Calu3 (cell line): ENCODE results near the gene GAPT. TPM values are rescaled to one million over a fixed set of nuclear protein-coding genes. Genes with fewer than 3 reads are reported as not detected.
A peak's percentile ranks its signal among the peaks of the same experiment; 100 is the strongest.

Experiments used
- BruUV-seq: library from RNA; stranded (reverse); fragments of 400-500 nt; replicated peaks from 2 replicates; lab custom pipeline; 2021; lab: Mats Ljungman, UMichigan
- CTCF ChIA-PET: fragments of 300-600 bp; sonication (Branson Sonifier 250); formaldehyde crosslinking; loops from one replicate; lab custom pipeline; 2022; ENCODE audit warnings: antibody characterized with exemption; lab: Charles Lee
- DNase-seq: peaks from one replicate; pipeline ENCODE4 v3.0.0; 2022
- H3K27ac Mint-ChIP-seq: one replicate; pipeline ENCODE4 v1.8.0; 2022; ENCODE audit warnings: mixed read lengths; ENCODE audit not compliant: unreplicated experiment
- H3K27me3 Mint-ChIP-seq: one replicate; pipeline ENCODE4 v1.8.0; 2022; ENCODE audit warnings: mixed read lengths; ENCODE audit not compliant: unreplicated experiment
- H3K36me3 Mint-ChIP-seq: one replicate; pipeline ENCODE4 v1.8.0; 2022; ENCODE audit warnings: mild to moderate bottlenecking, moderate library complexity, mixed read lengths; ENCODE audit not compliant: insufficient read depth, unreplicated experiment
- H3K4me1 Mint-ChIP-seq: one replicate; pipeline ENCODE4 v1.8.0; 2022; ENCODE audit warnings: mild to moderate bottlenecking, low read depth, mixed read lengths; ENCODE audit not compliant: unreplicated experiment
- H3K4me3 Mint-ChIP-seq: one replicate; pipeline ENCODE4 v1.8.0; 2022; ENCODE audit warnings: mild to moderate bottlenecking, low read depth, moderate library complexity, mixed read lengths; ENCODE audit not compliant: unreplicated experiment
- H3K9me3 Mint-ChIP-seq: one replicate; pipeline ENCODE4 v1.8.0; 2022; ENCODE audit warnings: low read depth, mixed read lengths; ENCODE audit not compliant: unreplicated experiment
- intact Hi-C: fragments of 100-400 bp; cut with micrococcal nuclease; formaldehyde crosslinking; loops from one replicate; pipeline ENCODE4 v1.10.0; 2022; ENCODE audit not compliant: unreplicated experiment
- total RNA-seq: library from RNA; stranded (reverse); gene quantifications from 2 replicates; pipeline ENCODE4 v1.2.3, GENCODE V29; 2022
- TF ChIP-seq, protein P1 (sequence below): fragments of 200-600 bp; IDR thresholded peaks from one replicate; pipeline ENCODE4 v1.8.0; 2022; ENCODE audit warnings: antibody characterized with exemption; ENCODE audit not compliant: unreplicated experiment

Gene GAPT
- total RNA-seq, 1 experiment from 2014 or later: not detected

DNA sequence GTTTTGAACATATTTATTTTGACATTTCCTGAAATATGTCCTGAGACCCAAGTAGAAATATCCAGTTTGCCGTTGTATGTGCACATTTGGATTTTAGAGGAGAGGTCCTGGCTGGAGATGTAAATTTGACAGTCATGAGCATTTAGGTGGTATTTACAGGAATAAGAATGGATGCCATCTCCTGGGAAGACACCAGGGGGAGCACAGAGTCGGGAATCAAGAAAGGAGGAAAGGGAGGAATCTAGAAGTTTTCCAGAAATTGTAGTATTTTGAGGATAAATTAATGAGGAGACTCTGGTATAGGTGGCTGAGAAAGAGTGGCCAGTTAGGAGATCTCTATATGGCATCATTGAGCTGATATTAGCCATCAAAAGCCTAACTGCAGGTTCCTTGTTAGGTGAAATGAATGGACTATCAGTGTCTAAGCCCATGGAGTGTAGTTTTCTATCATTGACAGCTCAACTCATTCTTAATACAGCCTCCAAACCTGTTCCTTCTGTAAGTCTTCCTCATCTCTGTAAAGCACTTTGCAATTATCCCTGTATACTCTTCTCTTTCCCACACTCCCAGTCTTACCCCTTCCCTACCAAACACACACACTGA lies 7.2 kb downstream of the GAPT start:
- Mint-ChIP-seq H3K4me3 (no peak overlapping the region), H3K36me3 (no peaks in the 10 kb centered on the region), H3K27ac (no peak overlapping the region), H3K9me3 (no peaks in the 10 kb centered on the region), H3K4me1 (no peaks in the 10 kb centered on the region), H3K27me3 (peaks cover 83% of the 10 kb centered on the region)
- TF ChIP-seq, protein P1, sequence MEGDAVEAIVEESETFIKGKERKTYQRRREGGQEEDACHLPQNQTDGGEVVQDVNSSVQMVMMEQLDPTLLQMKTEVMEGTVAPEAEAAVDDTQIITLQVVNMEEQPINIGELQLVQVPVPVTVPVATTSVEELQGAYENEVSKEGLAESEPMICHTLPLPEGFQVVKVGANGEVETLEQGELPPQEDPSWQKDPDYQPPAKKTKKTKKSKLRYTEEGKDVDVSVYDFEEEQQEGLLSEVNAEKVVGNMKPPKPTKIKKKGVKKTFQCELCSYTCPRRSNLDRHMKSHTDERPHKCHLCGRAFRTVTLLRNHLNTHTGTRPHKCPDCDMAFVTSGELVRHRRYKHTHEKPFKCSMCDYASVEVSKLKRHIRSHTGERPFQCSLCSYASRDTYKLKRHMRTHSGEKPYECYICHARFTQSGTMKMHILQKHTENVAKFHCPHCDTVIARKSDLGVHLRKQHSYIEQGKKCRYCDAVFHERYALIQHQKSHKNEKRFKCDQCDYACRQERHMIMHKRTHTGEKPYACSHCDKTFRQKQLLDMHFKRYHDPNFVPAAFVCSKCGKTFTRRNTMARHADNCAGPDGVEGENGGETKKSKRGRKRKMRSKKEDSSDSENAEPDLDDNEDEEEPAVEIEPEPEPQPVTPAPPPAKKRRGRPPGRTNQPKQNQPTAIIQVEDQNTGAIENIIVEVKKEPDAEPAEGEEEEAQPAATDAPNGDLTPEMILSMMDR: peak; percentile 50
- CTCF ChIA-PET: no interaction called here
- intact Hi-C loops: loop anchor here (1.0 kb wide), 1 partner anchor 352 kb away; no protein-coding TSS in a partner anchor
- BruUV-seq: no TSS peak
- peak; percentile 59 for DNase-seq

DNA sequence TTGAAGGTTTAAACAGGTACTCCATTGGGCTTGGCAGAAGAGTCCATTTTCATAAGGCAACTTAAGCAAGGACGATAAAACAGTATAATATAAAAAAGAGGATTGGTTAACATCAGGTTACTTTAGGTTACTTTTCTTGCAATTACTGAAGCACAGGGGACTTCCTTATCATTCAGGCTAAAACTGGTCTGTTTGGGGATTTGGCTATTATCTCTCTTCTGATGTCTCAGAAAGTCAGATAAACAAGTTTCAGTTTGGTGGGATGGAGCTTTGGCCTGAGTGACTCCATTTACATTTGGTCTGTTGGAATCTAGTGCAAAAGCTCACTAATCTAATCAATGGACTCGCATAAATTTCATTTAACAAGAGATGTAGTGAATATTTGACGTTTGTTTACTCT lies 8.0 kb downstream of the GAPT start:
- no peak overlapping the region for H3K27ac Mint-ChIP-seq
- H3K36me3 Mint-ChIP-seq: no peaks in the 10 kb centered on the region
- CTCF ChIA-PET: no interaction called here
- BruUV-seq: no TSS peak
- H3K9me3 Mint-ChIP-seq: no peaks in the 10 kb centered on the region
- DNase-seq: no peak
- peaks cover 90% of the 10 kb centered on the region for H3K27me3 Mint-ChIP-seq
- TF ChIP-seq, protein P1: no peak
- no peak overlapping the region for H3K4me3 Mint-ChIP-seq
- intact Hi-C loops: no loop called here
- H3K4me1 Mint-ChIP-seq: no peaks in the 10 kb centered on the region

DNA sequence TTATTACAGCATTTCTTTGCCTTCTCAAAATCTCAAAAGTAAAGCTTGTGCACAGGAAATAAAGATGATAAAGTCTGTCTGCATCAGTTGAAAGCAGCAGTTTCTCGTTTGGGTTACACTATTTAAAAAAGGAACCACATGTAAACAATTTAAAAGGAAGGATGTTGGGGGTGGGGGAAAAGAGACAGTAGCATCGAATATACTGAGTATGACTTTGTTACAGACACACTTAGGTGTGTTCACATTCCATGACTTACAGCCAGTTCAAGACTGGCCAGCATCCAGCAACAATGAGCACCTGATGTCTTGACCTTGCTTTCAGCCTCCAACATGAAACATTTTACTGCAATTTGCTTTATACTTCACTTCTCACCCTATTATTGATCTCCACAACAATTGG lies 8.7 kb downstream of the GAPT start:
- no peak overlapping the region for H3K4me3 Mint-ChIP-seq
- H3K4me1 Mint-ChIP-seq: no peaks in the 10 kb centered on the region
- peaks cover 97% of the 10 kb centered on the region for H3K27me3 Mint-ChIP-seq
- no peak overlapping the region for H3K27ac Mint-ChIP-seq
- no TSS peak for BruUV-seq
- TF ChIP-seq, protein P1: no peak
- CTCF ChIA-PET: interaction anchor here (0.5 to 0.7 kb wide), 2 partner anchors 612 to 833 kb away, joined by 3 read pairs; no protein-coding TSS in a partner anchor
- no peak for DNase-seq
- intact Hi-C loops: no loop called here
- H3K36me3 Mint-ChIP-seq: no peaks in the 10 kb centered on the region
- no peaks in the 10 kb centered on the region for H3K9me3 Mint-ChIP-seq

DNA sequence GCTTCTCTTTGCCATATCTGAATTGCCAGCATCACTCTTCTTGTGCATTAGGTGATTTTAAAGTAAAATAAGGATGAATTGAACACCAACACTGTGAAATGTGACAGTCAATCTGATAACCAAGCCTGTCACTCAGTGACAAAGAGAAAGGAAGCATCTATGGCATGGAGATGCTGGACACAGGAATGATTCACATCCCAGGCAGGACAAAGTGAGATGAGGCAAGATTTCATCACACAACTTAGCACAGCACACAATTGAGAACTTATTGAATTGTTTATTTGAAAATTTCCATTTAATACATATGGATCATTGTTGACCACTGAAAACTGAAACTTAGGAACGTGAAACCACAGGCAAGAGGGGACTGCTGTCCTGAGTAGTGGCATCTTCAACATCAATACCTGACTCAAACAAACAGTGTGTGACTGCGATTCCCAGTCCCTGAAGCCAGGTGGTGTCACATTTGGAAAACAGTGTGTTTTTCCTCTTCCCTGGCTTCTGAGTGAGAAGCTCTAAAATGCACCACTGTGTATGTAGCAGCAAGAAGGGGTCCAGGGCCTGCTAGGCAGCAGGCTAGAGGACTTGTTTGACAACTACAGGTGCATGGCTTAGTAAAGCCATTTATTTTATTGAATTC lies 10.7 kb downstream of the GAPT start:
- CTCF ChIA-PET: no interaction called here
- intact Hi-C loops: no loop called here
- no TSS peak for BruUV-seq
- Mint-ChIP-seq H3K27ac (no peak overlapping the region), H3K4me3 (no peak overlapping the region), H3K4me1 (no peaks in the 10 kb centered on the region), H3K36me3 (no peaks in the 10 kb centered on the region), H3K27me3 (peaks cover 87% of the 10 kb centered on the region), H3K9me3 (no peaks in the 10 kb centered on the region)
- TF ChIP-seq, protein P1: no peak
- DNase-seq: no peak
